Kidney epithelial cell (primary cell): ENCODE data around the gene ATG2B. TPM values are rescaled to one million over a fixed set of nuclear protein-coding genes. Genes with fewer than 3 reads are reported as not detected.
A peak's percentile ranks its signal among the peaks of the same experiment; 100 is the strongest.

ENCODE experiments used
- DNase-seq: peaks from one replicate; pipeline ENCODE4 v3.0.0-alpha.2; 2010; ENCODE audit warnings: low read depth
- H3K27me3 ChIP-seq: 2 replicates; pipeline ENCODE4 v1.6.0; 2011; ENCODE audit warnings: low read length; ENCODE audit not compliant: control insufficient read depth, insufficient read depth
- H3K36me3 ChIP-seq: 2 replicates; pipeline ENCODE4 v1.5.1; 2011; ENCODE audit warnings: low read length; ENCODE audit not compliant: control insufficient read depth, insufficient read depth
- H3K4me3 ChIP-seq: 2 replicates; pipeline ENCODE4 v1.5.1; 2011; ENCODE audit warnings: low read depth, mild to moderate bottlenecking, control low read depth, low read length
- total RNA-seq: library from RNA; depleted of rRNA; stranded (reverse); fragments of >200 nt; gene quantifications from 2 replicates; pipeline ENCODE4 v1.2.3, GENCODE V29; 2015
- TF ChIP-seq, protein P1 (sequence below): IDR thresholded peaks from 2 replicates; pipeline ENCODE4 v1.5.1; 2011; ENCODE audit warnings: mild to moderate bottlenecking, moderate library complexity, low read length, control low read depth, inconsistent platforms; ENCODE audit not compliant: insufficient read depth, poor library complexity, severe bottlenecking

Gene ATG2B
- total RNA-seq, 1 donor from 2014 or later, result 12.0 TPM

DNA sequence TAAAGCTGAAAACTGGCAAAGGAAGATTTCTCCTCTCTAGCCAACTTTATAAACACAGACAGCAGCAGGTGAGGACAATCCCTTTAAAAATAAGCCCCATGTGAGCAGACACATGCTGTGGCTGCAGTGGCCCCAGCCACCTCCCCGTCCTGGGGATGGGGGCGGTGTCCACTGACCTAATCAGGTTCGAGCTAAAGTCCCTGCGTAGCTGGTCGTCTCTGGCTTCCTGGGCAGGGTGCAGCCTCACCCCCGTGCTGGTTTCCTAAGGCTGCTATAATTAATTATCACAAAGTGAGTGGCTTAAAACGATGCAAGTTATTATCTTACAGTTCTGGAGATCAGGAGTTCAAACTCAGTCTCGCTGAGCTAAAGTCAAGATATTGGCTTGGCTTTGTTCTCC, 106.1 kb downstream of the ATG2B start:
- Histone ChIP-seq H3K36me3 (no peaks in the 10 kb centered on the region), H3K27me3 (peaks cover 2% of the 10 kb centered on the region), H3K4me3 (no peak overlapping the region)
- no peak for DNase-seq
- TF ChIP-seq, protein P1, sequence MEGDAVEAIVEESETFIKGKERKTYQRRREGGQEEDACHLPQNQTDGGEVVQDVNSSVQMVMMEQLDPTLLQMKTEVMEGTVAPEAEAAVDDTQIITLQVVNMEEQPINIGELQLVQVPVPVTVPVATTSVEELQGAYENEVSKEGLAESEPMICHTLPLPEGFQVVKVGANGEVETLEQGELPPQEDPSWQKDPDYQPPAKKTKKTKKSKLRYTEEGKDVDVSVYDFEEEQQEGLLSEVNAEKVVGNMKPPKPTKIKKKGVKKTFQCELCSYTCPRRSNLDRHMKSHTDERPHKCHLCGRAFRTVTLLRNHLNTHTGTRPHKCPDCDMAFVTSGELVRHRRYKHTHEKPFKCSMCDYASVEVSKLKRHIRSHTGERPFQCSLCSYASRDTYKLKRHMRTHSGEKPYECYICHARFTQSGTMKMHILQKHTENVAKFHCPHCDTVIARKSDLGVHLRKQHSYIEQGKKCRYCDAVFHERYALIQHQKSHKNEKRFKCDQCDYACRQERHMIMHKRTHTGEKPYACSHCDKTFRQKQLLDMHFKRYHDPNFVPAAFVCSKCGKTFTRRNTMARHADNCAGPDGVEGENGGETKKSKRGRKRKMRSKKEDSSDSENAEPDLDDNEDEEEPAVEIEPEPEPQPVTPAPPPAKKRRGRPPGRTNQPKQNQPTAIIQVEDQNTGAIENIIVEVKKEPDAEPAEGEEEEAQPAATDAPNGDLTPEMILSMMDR, result no peak

DNA sequence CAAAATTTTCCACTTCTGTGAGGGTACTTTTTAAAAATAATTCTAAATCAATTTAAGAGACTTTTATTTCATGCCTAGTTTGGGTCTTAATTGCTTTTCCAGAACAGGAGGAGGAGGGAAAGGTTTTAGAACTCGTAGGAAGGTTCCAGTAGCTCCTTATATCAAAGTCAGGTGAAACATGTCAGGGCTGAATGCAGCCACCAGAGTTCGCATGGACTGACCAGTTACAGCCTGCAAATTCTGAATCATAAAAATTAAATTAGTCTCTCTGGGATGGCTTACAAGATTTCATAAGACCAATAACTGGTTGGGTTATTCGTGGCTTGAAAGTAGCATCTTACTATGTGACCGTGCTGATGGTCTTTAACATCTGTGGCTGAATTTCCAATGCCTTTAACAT, 106.7 kb downstream of the ATG2B start:
- no peak for DNase-seq
- H3K36me3 ChIP-seq, result no peaks in the 10 kb centered on the region
- TF ChIP-seq, protein P1, result no peak
- no peak overlapping the region for H3K4me3 ChIP-seq
- H3K27me3 ChIP-seq, result peaks cover 2% of the 10 kb centered on the region

- H3K36me3 ChIP-seq, result no peaks in the 10 kb centered on the region
- no peak for DNase-seq
- no peak within 1 kb of the TSS for H3K4me3 ChIP-seq
- TF ChIP-seq, protein P1, result no peak
- peaks cover 2% of the 10 kb centered on the region for H3K27me3 ChIP-seq
Observed at GRCh38 chr14:96255501-96256366, 107.4 kb downstream of the ATG2B start, which contains the start of gene BDKRB1. Gene BDKRB1, plus strand, starts transcription at chr14:96256210. Its CDS starts 7,473 bp downstream, at chr14:96263683.

DNA sequence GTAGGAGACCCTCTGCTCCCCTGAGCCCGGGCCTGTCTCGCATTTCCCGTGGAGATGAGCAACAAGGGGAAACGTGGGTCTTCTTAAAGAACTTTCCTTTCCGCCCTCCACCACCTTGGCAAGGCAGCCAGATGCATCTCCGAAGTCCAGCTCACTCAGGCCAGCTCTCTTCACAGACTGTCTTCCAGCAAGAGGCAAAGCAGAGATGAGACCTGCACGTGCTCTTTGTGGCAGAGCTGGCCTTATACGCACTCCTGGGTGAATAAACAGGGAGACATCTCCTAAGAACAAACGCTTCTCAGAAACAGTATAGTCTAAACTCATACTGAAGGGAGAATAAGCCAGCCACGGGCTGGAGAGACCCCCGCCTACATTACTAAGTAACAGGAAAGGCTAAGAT, 108.5 kb downstream of the ATG2B start:
- no peaks in the 10 kb centered on the region for H3K36me3 ChIP-seq
- H3K4me3 ChIP-seq, result no peak overlapping the region
- H3K27me3 ChIP-seq, result peaks cover 2% of the 10 kb centered on the region
- DNase-seq, result no peak
- TF ChIP-seq, protein P1, result no peak

GRCh38 chr14:96252999-96253539, 110.1 kb downstream of the ATG2B start:
- peak; percentile 71 for DNase-seq
- Histone ChIP-seq H3K27me3 (peaks cover 2% of the 10 kb centered on the region), H3K4me3 (no peak overlapping the region), H3K36me3 (no peaks in the 10 kb centered on the region)
- TF ChIP-seq, protein P1, result no peak
